Endothelial cell of umbilical vein (primary cell): ENCODE data around the gene MTMR4. TPM values are rescaled to one million over a fixed set of nuclear protein-coding genes. Genes with fewer than 3 reads are reported as not detected.

Experiments used
- BruUV-seq: library from RNA; stranded (reverse); fragments of 400-500 nt; replicated peaks from 2 replicates; lab custom pipeline; 2021; lab: Mats Ljungman, UMichigan
- CTCF ChIA-PET: fragments of 300-600, 350-600 bp; sonication (Branson Sonifier 250); formaldehyde crosslinking; loops from one replicate; lab custom pipeline; 2021; ENCODE audit warnings: antibody characterized with exemption, inconsistent platforms; lab: Charles Lee
- POLR2A ChIA-PET: fragments of 300-600, 350-600 bp; sonication (Branson Sonifier 250); formaldehyde crosslinking; loops from one replicate; lab custom pipeline; 2021; ENCODE audit warnings: antibody characterized with exemption, inconsistent platforms; lab: Charles Lee
- DNase-seq: peaks from one replicate; pipeline ENCODE4 v3.0.0-alpha.2; 2011; ENCODE audit warnings: low read depth, low spot score
- FAIRE-seq: peaks from 2 replicates; lab custom pipeline; 2011; peaks lifted over from hg19 to GRCh38; lab: Jason Lieb, UNC
- H2AFZ ChIP-seq: 2 replicates; pipeline ENCODE4 v1.6.0; 2012; ENCODE audit warnings: low read depth, low read length, control low read depth, inconsistent platforms
- H3K27ac ChIP-seq: 2 replicates; pipeline ENCODE4 v1.5.1; 2011; ENCODE audit warnings: low read depth, mild to moderate bottlenecking, control low read depth, low read length, moderate library complexity; ENCODE audit not compliant: insufficient read depth
- H3K27me3 ChIP-seq, 2 experiments: 2 replicates each; pipeline versions ENCODE4 v1.6.0 to v1.6.1; 2011; ENCODE audit warnings: low read length in 2 of 2, mixed read lengths in 1 of 2; ENCODE audit not compliant: control insufficient read depth in 2 of 2, insufficient read depth in 2 of 2
- H3K36me3 ChIP-seq, 2 experiments: 2 replicates in 1 of 2; 3 replicates in 1 of 2; pipeline ENCODE4 v1.5.1; 2011; ENCODE audit warnings: low read length in 2 of 2, mild to moderate bottlenecking in 1 of 2, moderate library complexity in 1 of 2; ENCODE audit not compliant: control insufficient read depth in 2 of 2, insufficient read depth in 2 of 2; ENCODE audit errors: extremely low read depth in 1 of 2
- H3K4me1 ChIP-seq: 3 replicates; pipeline ENCODE4 v1.5.1; 2011; ENCODE audit warnings: mild to moderate bottlenecking, low read length; ENCODE audit not compliant: control insufficient read depth, insufficient read depth; ENCODE audit errors: extremely low read depth
- H3K4me2 ChIP-seq: 2 replicates; pipeline ENCODE4 v1.6.1; 2011; ENCODE audit warnings: low read length, control low read depth, mixed read lengths; ENCODE audit not compliant: insufficient read depth
- H3K4me3 ChIP-seq, 3 experiments: fragments of 200-600 bp in 1 of 3; sonication (generic), shearing (Covaris generic) in 1 of 3; replicated peaks in 1 of 3; 2 replicates each; pipeline ENCODE4 v1.5.1; 2011 to 2016; ENCODE audit warnings: control low read depth in 3 of 3, low read length in 3 of 3, mild to moderate bottlenecking in 2 of 3, inconsistent platforms in 1 of 3, low read depth in 1 of 3, moderate library complexity in 1 of 3; ENCODE audit not compliant: insufficient read depth in 1 of 3
- H3K79me2 ChIP-seq: 2 replicates; pipeline ENCODE4 v1.6.0; 2012; ENCODE audit warnings: low read length, inconsistent platforms; ENCODE audit not compliant: control insufficient read depth, insufficient read depth
- H3K9ac ChIP-seq: replicated peaks from 2 replicates; pipeline ENCODE3; 2011; ENCODE audit warnings: low read length, control low read depth; ENCODE audit not compliant: insufficient read depth; ENCODE audit errors: extremely low read depth
- H3K9me1 ChIP-seq: replicated peaks from 3 replicates; pipeline ENCODE4 v1.6.0; 2011; ENCODE audit warnings: mild to moderate bottlenecking, low read length; ENCODE audit not compliant: control insufficient read depth, insufficient read depth; ENCODE audit errors: extremely low read depth
- H3K9me3 ChIP-seq: replicated peaks from 2 replicates; pipeline ENCODE4 v1.5.1; 2012; ENCODE audit warnings: low read length, inconsistent platforms; ENCODE audit not compliant: control insufficient read depth, insufficient read depth
- H4K20me1 ChIP-seq: replicated peaks from 2 replicates; pipeline ENCODE3; 2011; ENCODE audit warnings: mild to moderate bottlenecking, low read length; ENCODE audit not compliant: control insufficient read depth, insufficient read depth; ENCODE audit errors: extremely low read depth
- CTCF ChIP-seq, 2 donors: IDR thresholded peaks; 1 replicate in 1 of 2; 2 replicates in 1 of 2; pipeline ENCODE4 v1.5.1; 2011; ENCODE audit warnings: low read length in 2 of 2, mild to moderate bottlenecking in 2 of 2, moderate library complexity in 2 of 2, control low read depth in 1 of 2, inconsistent platforms in 1 of 2, low read depth in 1 of 2; ENCODE audit not compliant: insufficient read depth in 1 of 2; ENCODE audit errors: extremely low read depth in 1 of 2
- EZH2 ChIP-seq: IDR thresholded peaks from 2 replicates; pipeline ENCODE4 v1.6.1; 2012; ENCODE audit warnings: borderline replicate concordance, low read depth, mild to moderate bottlenecking, moderate library complexity, low read length, inconsistent platforms; ENCODE audit not compliant: severe bottlenecking
- FOS ChIP-seq: IDR thresholded peaks from 2 replicates; pipeline ENCODE4 v1.6.1; 2011; ENCODE audit warnings: mild to moderate bottlenecking, low read length, moderate library complexity, borderline replicate concordance; ENCODE audit not compliant: insufficient read depth
- GATA2 ChIP-seq: IDR thresholded peaks from 2 replicates; pipeline ENCODE4 v1.7.0; 2011; ENCODE audit warnings: low read depth, mild to moderate bottlenecking, moderate library complexity, mixed read lengths, low read length; ENCODE audit not compliant: insufficient read length, insufficient read depth
- JUN ChIP-seq: IDR thresholded peaks from 2 replicates; pipeline ENCODE4 v1.6.1; 2011; ENCODE audit warnings: borderline replicate concordance, low read depth; ENCODE audit not compliant: insufficient read length, insufficient read depth
- MYC ChIP-seq: IDR thresholded peaks from one replicate; pipeline ENCODE4 v1.6.1; 2011; ENCODE audit warnings: mild to moderate bottlenecking, low read depth, low read length
- POLR2A ChIP-seq: IDR thresholded peaks from 2 replicates; pipeline ENCODE4 v1.6.1; 2012; ENCODE audit warnings: low read depth, mild to moderate bottlenecking, control low read depth, low read length
- POLR2AphosphoS5 ChIP-seq: IDR thresholded peaks from 2 replicates; pipeline ENCODE4 v1.6.1; 2012; ENCODE audit warnings: low read depth, mild to moderate bottlenecking, control low read depth, low read length, moderate library complexity; ENCODE audit not compliant: insufficient read depth
- dilution Hi-C: fragments of 300-500 bp; cut with MboI; formaldehyde crosslinking; loops from one replicate; pipeline ENCODE4 v1.15.0; 2019; ENCODE audit warnings: low sequenced_read_pairs; ENCODE audit not compliant: extremely low pct_ligation_motif_present
- intact Hi-C: fragments of 100-400 bp; cut with micrococcal nuclease; formaldehyde crosslinking; loops from one replicate; pipeline ENCODE4 v1.10.0; 2022
- polyA plus RNA-seq, 4 experiments: library from polyadenylated mRNA; depleted of rRNA in 3 of 4; stranded (reverse) in 3 of 4; unstranded in 1 of 4; fragments of >200 nt; gene quantifications; 2 replicates each; pipeline versions ENCODE4 v1.2.1 to v1.2.3, GENCODE V29; 2011 to 2012; ENCODE audit warnings: missing spikeins in 1 of 4
- total RNA-seq: library from RNA; stranded (reverse); gene quantifications from 2 replicates; pipeline ENCODE4 v1.2.3, GENCODE V29; 2021
- TF ChIP-seq, protein P1 (sequence below): IDR thresholded peaks from 2 replicates; pipeline ENCODE4 v1.6.1; 2011; ENCODE audit not compliant: insufficient read depth, insufficient read length

MTMR4 gene
- total and polyA plus RNA-seq, 2 donors (not counting 3 experiments of a cell fraction or from before 2014, with no cell fraction given) = 25.1 to 41.0 TPM

DNA sequence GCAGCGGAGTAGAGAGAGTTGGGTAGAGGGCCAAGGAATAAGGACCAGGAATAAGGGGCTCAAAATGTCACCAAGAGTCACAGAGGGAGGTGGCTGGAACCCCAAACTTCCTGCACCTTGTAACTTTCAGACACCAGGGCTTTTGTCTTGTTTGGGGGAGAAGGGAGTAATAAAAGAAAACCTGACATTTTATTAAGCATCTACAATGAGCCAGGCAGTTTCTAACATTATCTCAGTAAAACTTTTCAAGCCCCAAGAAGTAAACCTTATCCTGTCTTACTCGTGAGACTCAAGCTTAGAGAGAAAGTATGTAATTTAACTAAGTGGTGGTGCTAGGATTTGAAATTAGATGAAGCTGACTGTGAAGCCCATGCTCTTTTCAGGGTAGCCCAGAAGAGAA lies 848 bp upstream of the MTMR4 start:
- ChIA-PET CTCF (interaction anchor here (0.9 to 2.1 kb wide), 5 partner anchors 12 to 490 kb away, joined by 3 to 7 read pairs (median 6); partner anchors contain the start of gene HSF5), POLR2A (interaction anchor here (3.0 kb wide), 1 partner anchor 116 kb away, joined by 27 read pairs; no protein-coding TSS in a partner anchor)
- intact Hi-C loops = loop anchor here (5.0 kb wide), 3 partner anchors 242 to 912 kb away; partner anchors contain the start of gene PPM1E
- DNase-seq (no peak), FAIRE-seq (no peak)
- H3K4me1 ChIP-seq = peaks cover 18% of the 10 kb centered on the region
- no peak overlapping the region for H3K9ac ChIP-seq
- no peaks in the 10 kb centered on the region for H3K9me3 ChIP-seq
- H3K4me2 ChIP-seq = no peak overlapping the region
- no peaks in the 10 kb centered on the region for H3K9me1 ChIP-seq
- no peak overlapping the region for H3K4me3 ChIP-seq
- dilution Hi-C loops = no loop called here
- no peaks in the 10 kb centered on the region for H4K20me1 ChIP-seq
- no peak overlapping the region for H2AFZ ChIP-seq
- no peaks in the 10 kb centered on the region for H3K79me2 ChIP-seq
- no peak overlapping the region for H3K27ac ChIP-seq
- peaks cover 0 to 16% of the 10 kb centered on the region in 2 experiments for H3K36me3 ChIP-seq
- BruUV-seq = no TSS peak
- no peaks in the 10 kb centered on the region for H3K27me3 ChIP-seq
- no peak for TF ChIP-seq CTCF (IDR thresholded peaks at IDR 0.05; ENCODE audit: extremely low read depth in 1 of 2, insufficient read depth in 1 of 2, low read depth in 1 of 2, low read length in 2 of 2)
- no peak for TF ChIP-seq POLR2AphosphoS5
- no peak for TF ChIP-seq GATA2
- TF ChIP-seq MYC = no peak
- TF ChIP-seq FOS = no peak
- no peak for TF ChIP-seq POLR2A
- TF ChIP-seq JUN = no peak
- TF ChIP-seq, protein P1, sequence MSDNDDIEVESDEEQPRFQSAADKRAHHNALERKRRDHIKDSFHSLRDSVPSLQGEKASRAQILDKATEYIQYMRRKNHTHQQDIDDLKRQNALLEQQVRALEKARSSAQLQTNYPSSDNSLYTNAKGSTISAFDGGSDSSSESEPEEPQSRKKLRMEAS = no peak
- no peak for TF ChIP-seq EZH2
